GM19023 (cell line): ENCODE data around the gene ZNF675.
"Not testable (repeated sequence)": the region's sequence is repeated elsewhere in the genome, so short reads cannot be mapped to it uniquely, and the experiment has no call there.

Experiments used
- ATAC-seq: cut with Tn5 transposase; IDR thresholded peaks from one replicate; pipeline ENCODE4 v1.9.1; 2021; ENCODE audit warnings: mild to moderate bottlenecking, moderate library complexity; ENCODE audit not compliant: unreplicated experiment

ZNF675 gene

GRCh38 chr19:23686621-23687423 lies at the start of gene ZNF675:
TSS of gene ZNF675 (minus strand) at chr19:23687212. CDS start at chr19:23687033, 179 bp downstream.
- ATAC-seq = peak; percentile 95

DNA sequence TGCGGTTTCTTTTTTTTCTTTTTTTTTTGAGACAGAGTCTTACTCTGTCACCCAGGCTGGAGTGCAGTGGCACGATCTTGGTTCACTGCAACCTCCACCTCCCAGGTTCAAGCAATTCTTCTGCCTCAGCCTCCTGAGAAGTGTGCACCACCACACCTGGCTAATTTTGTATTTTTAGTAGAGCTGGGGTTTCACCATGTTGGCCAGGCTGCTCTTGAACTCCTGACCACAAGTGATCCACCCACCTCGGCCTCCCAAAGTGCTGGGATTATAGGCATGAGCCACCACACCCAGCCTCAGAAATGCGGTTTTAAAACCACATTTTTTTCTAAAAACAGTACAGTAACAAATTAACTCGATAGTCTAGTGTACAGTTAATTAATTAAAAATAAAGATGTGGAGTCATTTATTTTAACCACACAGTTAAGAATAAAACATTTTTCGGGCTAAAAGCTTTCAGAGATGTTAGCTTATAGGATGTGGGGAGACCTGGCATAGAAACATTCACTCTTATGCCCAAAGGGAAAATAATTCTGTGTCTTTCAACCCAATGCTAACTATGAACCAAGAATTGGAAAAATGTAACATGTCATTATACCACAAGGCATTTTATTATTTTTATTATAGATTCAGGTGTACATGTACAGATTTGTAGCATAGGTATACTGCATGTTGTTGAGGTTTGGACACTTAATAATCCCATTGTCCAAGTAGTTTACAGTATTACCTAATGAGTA lies 43.9 kb upstream of the ZNF675 start:
- ATAC-seq = not testable (repeated sequence)

DNA sequence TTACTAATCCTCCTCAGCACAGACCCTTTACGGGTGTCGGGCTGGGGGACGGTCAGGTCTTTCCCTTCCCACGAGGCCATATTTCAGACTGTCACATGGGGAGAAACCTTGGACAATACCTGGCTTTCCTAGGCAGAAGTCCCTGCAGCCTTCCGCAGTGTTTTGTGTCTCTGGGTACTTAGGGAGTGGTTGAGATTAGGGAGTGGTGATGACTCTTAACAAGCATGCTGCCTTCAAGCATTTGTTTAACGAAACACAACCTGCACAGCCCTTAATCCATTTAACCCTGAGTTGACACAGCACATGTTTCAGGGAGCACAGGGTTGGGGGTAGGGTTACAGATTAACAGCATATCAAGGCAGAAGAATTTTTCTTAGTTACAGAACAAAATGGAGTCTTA lies 37.1 kb upstream of the ZNF675 start:
- not testable (repeated sequence) for ATAC-seq

DNA sequence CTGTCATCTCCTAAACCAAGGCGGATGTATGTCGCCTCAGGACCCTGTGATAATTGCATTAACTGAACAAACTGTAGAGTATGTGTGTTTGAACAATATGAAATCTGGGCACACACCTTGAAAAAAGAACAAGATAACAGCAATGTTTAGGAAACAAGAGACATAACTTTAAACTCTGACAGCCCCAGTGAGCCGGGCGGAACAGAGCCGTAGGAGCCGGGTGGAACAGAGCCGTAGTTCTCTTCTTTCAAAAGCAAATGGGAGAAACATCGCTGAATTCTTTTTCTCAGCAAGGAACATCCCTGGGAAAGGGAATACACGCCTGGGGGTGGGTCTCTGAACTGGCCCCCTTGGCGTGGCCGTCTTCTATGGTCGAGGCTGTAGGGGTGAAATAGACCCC lies 31.8 kb upstream of the ZNF675 start:
- no peak for ATAC-seq

GRCh38 chr19:23716792-23717191 lies 29.8 kb upstream of the ZNF675 start:
- no peak for ATAC-seq

GRCh38 chr19:23709347-23709746 lies 22.3 kb upstream of the ZNF675 start:
- no peak for ATAC-seq

- ATAC-seq = no peak
Measured at GRCh38 chr19:23706657-23707056, 19.6 kb upstream of the ZNF675 start.

DNA sequence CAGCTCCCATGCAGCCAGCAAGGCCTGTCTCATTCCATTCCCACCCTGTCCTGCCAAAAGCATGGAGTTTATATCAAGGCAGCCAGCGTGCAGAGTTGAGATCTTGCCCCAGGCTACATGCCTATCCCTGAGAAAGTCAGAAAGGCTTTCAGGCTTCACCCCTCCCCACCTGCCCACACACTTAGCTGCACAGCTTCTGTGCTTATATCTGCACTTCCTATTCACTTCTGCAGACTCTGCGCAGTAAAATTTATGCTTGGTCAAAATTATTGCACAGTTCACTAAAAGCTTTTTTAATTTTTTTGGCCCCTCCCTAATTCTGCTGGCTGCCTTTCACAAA lies 12.5 kb upstream of the ZNF675 start:
- no peak for ATAC-seq

- ATAC-seq = no peak
Measured at GRCh38 chr19:23698711-23699520, 11.9 kb upstream of the ZNF675 start.

GRCh38 chr19:23692937-23693336 lies 5.9 kb upstream of the ZNF675 start:
- ATAC-seq = not testable (repeated sequence)

DNA sequence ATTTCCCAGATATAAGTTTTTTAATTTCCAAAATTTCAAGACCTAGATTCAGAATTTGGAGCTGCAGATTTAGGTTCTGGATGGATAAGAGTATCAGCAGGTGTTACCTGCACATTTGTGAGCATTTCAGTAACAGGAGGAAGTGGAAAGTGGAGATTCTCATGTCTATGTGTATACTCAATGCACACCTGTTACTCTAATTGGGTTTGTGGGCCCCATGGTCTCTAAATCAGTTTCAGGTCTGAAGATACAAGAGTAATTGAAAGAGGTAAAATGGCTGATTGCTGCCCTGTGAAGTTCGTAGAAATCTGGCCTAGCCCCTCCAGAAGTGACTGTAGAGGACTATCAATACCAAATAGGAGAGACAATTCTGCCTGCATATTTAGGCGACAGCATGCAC lies 13.9 kb downstream of the ZNF675 start:
- ATAC-seq = no peak

DNA sequence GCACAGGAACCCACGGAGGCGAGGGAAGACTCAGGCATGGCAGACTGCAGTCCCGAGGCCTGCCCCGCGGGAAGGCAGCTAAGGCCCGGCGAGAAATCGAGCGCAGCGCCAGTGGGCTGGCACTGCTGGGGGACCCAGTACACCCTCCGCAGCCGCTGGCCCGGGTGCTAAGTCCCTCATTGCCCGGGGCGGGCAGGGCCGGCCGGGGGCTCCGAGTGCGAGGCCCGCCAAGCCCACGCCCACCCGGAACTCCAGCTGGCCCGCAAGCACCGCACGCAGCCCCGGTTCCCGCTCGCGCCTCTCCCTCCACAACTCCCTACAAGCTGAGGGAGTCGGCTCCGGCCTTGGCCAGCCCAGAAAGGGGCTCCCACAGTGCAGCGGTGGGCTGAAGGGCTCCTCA lies 18.4 kb downstream of the ZNF675 start:
- not testable (repeated sequence) for ATAC-seq

GRCh38 chr19:23665651-23666410 lies 21.2 kb downstream of the ZNF675 start:
- ATAC-seq = no peak

GRCh38 chr19:23649817-23650216 lies 37.2 kb downstream of the ZNF675 start:
- not testable (repeated sequence) for ATAC-seq
